PC-3 (cell line): Measurements from ENCODE around the gene R3HDM1.

Experiments
- CTCF ChIP-seq: fragments of 300-600 bp; sonication (generic); conservative IDR thresholded peaks from 2 replicates; pipeline ENCODE4 v1.5.1; 2017; ENCODE audit warnings: antibody characterized with exemption, low read depth, mild to moderate bottlenecking, low read length
- EZH2phosphoT487 ChIP-seq: fragments of 300-600 bp; sonication (generic); IDR thresholded peaks from 2 replicates; pipeline ENCODE4 v1.6.1; 2018; ENCODE audit warnings: mild to moderate bottlenecking, antibody characterized with exemption, low read length, borderline replicate concordance

- TF ChIP-seq EZH2phosphoT487 (no peak), CTCF (no peak)
Observed at GRCh38 chr2:135688978-135689377, 157.7 kb downstream of the R3HDM1 start.
